G401 (cell line): ENCODE measurements around the gene COL23A1. TPM values are rescaled to one million over a fixed set of nuclear protein-coding genes. Genes with fewer than 3 reads are reported as not detected.
"Not testable (repeated sequence)": the region's sequence is repeated elsewhere in the genome, so short reads cannot be mapped to it uniquely, and the experiment has no call there.

Experiments
- DNase-seq: peaks from one replicate; pipeline ENCODE4 v3.0.0-alpha.2; 2015; ENCODE audit warnings: low spot score
- in situ Hi-C: cut with HindIII; loops from 2 replicates; pipeline ENCODE4 v1.10.0; 2016; ENCODE audit warnings: low sequenced_read_pairs, mixed read lengths
- total RNA-seq: library from RNA; depleted of rRNA; stranded (reverse); fragments of >200 nt; shearing (Covaris generic); gene quantifications from 2 replicates; pipeline ENCODE4 v1.2.3, GENCODE V29; 2014

The COL23A1 gene
- total RNA-seq, 1 experiment from 2014 or later, result not detected

DNA sequence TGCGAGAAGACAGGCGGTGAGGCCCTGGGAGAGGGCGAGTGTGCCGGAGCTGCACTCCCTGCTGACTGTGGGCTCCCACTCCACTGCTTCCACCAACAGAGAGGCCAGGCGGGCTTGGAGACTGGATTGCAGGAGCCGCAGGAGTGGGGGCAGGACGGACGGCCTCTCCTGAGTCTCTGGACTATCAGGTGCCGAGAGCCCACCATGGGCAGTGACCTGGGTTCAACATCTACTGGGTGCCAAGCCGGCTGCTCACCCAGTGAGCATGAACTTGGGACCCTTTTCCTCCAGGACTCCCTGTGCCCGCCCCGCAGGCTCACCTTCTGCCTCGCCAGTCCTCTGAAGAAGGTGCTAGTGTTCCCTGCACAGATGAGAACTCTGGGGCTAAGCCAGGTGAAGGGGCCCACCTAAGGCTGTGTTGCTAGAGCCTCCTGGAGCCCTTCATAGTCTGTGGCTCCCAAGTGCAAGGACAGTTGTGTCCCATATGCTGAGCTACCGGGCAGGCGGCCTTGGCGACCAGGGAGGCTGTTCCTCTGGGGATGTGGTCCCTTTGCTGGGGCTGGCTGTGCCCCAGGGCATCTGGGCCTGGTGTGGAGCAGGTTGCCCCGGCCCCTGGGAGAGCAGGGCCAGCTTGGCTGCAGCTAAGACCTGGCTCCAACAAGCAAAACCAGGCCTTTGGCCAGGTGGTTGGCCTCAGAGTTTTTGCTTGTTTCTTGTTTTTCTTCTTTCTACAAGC is 279.9 kb downstream of the COL23A1 start:
- in situ Hi-C loops, result no loop called here
- no peak for DNase-seq

DNA sequence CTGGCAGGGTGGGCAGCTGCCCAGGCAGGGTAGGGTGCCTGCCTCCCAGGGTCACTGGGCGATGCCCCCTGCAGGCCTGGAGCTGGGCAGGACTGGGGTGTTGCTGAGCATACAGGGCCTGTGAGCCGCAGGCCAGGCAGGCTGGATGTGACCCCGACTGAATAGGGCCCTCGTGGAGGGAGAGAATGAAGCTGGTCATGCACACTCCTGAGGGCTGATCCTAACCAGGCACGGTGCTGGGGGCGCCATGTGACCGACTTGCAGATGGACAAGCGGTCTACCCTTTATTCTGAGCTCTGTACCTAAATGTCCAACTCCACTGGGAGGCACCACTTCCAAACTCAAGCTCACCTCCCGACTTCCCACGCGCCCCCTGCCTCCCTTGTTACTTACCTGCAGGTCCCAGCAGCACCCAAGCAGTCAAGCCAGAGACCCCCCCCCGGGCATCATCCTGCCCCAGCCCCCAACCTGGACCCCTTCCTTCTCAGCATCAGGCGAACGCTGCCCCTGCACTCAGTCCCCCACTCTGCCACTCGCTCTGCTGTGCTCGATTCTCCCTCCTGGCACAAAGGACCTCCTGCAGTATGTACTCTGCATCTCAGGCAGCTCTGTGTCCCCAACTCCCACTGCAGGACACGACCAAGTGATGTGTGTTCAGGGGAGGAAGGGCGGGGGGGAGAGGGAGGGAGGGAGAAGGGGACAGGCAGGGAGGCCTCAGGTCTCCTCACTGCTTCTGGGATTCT is 280.8 kb downstream of the COL23A1 start:
- in situ Hi-C loops, result no loop called here
- DNase-seq, result peak; percentile 22

DNA sequence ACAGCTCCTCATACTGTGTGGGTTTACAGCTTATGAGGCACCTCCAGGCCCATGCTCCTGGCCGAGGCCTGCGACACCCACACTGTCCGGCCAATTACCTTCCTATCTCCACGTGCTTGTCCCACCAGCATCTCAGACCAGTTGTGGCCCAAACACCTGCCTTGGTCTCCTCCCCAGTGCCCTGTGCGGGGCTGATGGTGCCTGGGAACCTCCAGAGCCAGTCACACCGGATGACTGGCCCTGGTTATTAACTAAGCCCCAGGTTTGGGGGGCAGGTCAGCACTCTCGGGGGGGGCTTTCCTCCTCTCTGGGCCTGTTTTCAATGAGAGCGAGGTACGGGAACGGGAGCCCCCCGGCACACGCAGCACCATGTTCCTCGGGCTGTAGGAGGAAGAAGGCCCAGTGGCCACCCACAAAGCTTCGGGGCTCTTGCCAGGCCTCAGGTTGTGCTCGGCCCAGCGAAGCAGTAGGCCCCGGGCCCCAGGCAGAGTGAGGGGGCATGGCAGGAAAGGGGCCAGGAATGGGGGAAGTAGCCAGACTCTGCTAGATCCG is 281.6 kb downstream of the COL23A1 start:
- in situ Hi-C loops, result no loop called here
- no peak for DNase-seq

DNA sequence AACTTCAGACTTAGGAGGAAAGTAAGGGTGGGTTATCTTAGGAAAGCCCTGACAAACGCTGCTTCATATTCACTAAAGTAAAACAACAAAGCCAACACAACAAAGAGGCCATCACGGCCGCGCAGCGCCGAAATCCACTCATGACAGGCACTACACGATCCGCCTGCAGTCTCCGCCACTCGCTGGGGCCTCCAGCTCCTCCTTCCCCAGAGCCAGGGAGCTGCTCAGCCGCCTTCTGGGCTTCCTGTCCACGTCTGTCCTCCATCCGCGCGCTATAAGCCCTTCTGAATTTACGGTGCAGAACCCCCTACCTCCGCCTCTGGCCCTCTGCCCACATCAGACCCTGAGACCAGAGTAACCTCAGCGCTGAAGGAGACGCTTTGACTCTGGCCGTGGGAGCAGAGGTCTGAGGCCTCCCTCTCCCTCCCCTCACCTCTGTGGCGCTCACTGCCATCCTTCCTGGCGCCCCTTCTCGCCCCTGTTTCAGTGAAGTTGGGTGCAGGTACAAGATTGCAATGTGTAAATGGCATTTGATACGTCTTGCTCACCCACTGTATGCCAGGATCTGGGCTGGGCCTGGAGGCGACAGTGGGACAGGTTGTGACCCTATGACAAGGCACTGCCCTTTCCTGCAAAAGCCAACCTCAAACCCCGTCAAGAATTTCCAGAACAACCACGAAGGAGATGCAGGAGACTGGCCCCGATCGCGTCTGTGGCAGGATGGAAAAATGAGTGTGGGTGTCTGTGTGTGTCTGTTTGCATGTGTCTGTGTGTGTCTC is 282.7 kb downstream of the COL23A1 start:
- DNase-seq, result no peak
- in situ Hi-C loops, result no loop called here

DNA sequence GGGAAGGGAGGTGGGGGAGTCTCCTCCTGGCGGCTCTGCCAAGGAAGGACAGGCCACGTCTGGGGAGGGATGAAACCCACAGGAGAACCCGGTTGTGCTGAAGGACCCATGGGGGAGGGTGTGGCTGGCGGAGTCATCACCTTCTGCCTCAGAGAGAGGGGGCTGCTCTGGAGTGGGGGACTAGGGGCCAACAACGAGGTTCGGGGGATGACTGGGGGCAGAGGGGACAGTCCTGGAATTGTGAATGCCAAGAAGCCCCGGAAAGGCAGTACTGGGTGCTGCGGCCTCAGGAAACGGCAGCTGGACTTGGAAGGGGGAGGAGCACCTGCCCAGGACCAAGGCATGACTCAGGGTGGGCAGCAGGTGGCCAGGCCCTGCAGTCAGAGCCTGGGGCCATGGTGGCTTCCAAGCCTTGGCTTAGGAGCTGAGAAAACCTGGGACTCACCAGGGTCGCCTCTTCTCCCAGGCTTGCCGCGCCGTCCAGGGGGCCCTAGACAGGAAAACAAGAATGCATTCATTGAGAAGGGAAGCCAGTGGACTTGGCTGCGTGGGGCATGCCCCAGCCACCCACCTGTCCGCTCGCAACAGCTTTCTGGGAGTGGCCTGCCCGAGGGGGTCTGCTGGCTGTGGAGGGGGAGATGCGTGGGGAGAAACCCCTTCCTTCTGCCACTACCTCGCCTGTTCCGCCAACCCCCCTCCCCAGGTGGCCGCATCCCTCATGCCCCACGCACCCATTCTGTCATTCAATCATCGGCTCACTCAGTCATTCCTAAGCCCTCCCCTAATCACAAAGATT is 283.6 kb downstream of the COL23A1 start:
- in situ Hi-C loops, result no loop called here
- DNase-seq, result no peak

DNA sequence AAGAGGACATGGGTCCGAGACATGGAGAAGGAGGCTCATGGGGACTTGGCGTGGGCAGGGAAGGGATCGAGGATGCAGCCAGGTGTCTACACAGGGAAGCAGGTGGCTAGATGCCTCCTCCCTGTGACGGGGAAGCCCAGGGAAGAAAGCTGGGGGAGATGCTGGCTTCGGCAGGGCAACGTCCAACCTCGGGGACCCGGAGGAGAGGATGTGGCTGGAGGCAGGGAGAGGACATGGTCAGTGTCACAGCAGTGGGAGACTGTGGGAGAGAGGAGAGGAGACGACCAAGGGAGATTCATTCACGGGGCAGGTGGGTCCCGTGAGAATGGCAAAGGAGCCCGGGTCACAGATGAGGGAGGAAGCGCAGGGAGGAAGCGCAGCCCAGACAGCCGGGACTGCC is 284.4 kb downstream of the COL23A1 start:
- DNase-seq, result no peak
- in situ Hi-C loops, result no loop called here

DNA sequence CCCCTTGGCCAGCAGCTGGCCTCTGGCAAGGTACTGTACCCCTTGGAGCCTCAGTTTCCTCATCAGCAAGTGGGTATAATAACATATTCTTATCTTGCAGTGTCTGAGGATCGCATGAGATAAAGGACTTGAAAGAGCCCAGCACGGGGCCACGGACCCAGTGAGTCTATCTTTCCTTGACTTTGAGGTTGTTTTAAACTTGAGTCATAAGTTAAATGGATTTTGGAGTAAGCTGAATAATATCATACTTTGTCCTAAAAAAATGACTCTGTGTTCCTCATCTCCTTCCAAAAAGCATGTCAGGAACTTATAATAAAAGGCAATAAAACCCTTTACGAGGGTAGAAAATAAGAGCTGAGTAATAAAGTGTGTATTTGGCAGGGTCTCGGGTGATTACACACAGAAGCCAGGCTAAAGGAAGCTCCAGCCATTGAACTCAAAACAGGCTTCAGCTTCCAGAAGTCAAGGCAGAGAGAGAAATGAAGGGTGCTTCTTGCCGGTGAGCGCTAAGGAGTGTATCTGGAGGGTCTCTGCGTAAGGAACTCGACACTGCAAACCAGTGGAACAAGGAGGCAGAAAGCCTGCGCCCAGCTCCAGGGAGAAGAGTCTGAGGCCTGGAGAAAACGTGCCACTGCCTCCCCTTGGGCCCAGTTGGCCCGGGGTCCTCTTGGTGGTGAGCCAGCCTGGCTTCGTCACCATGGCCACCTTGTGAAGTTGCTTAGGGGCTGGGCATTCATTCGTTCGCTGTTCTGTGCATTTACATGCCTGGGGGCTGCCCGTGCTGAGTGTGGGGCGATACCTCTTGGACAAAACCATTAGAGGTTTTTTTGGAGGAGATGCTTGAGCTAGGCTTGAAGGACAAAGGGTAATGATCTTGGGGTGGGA is 285.2 kb downstream of the COL23A1 start:
- no peak for DNase-seq
- in situ Hi-C loops, result no loop called here

DNA sequence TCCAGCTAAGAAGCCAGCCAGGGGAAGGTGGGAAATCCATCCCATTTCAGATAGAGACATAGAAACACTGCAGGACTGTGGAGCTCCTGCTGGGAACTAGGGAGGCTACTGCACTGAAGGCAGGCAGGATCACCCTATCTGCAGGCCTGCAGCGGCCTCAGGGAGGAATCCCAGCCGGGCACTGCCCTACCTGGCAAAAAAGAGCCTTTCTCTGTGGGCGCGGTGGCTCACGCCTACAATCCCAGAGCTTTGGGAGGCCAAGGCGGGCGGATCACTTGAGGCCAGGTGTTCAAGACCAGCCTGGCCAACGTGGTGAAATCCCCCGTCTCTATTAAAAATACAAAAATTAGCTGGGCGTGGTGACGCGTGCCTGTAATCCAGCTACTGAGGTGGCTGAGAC is 286.2 kb downstream of the COL23A1 start:
- no peak for DNase-seq
- in situ Hi-C loops, result no loop called here

DNA sequence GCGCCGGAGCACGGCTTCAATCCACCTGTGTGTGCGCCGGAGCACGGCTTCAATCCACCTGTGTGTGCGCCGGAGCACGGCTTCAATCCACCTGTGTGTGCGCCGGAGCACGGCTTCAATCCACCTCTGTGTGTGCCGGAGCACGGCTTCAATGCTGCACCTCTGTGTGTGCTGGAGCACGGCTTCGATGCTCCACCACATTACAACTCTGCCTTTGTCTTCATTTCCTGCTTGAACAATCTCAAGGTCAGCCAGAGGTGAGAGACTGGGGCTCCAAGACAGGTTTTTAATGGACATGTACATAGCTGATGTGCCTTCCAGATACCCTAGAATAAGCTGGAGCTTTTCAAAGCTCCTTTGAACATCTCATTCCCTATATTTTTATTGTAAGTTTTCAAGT is 287.9 kb downstream of the COL23A1 start:
- DNase-seq, in situ Hi-C loops: not testable (repeated sequence)

DNA sequence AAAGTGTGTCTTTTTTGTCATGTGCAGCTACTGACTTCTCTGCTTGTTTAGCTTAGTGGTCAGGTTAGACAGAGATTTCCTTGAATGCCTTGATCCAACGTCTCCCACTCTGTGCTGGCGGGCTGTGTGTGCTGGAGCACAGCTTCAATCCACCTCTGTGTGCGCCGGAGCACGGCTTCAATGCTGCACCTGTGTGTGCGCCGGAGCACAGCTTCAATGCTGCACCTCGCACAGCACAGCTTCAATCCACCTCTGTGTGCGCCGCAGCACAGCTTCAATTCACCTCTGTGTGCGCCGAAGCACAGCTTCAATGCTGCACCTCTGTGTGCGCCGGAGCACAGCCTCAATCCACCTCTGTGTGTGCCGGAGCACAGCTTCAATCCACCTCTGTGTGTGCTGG is 288.6 kb downstream of the COL23A1 start:
- no peak for DNase-seq
- in situ Hi-C loops, result no loop called here

DNA sequence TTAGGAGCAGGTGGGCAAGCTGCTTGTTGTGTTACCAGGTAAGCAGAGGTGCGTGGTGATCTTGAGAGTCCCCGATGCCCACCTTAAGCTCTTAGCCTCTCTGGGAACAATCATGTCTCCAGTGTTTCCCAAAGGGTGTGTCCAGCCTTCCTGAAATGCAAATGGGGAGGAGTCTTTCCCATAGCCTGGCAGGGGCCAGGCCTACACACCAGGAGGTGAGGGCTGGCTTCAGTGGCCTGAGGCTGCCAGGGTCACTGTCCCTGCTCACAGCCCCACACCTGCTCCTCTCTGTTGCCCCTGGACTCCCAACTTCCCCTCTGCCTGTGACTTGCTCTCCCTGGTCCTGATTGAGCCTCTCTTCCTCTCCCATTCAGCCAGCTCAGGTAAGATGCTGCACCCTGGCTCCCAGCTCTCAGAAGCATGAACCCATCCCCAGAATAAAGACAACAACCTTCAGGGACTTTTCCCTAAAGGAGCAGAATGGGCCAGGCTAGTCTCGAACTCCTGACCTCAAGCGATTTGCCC is 291.8 kb downstream of the COL23A1 start:
- in situ Hi-C loops, result no loop called here
- DNase-seq, result no peak

DNA sequence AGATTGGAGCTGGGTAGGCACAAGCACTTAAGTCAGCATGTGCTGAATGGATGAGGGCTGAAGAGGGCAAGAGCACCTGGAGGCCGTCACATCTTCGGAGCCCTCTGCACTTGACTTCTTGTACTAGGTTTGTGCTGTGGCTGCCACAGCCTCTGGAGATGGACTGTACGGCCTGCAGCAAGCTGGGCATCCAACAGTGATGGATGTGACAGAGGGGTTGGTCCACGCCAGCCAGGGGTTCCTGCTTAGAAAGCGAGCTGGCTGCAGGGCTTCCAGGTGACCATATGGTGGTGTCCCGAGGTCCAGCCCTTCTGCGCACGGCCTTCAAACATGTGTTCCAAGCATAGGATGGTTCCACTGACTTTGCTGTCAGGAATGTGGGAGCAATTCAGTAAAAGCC is 292.4 kb downstream of the COL23A1 start:
- in situ Hi-C loops, result no loop called here
- DNase-seq, result no peak

DNA sequence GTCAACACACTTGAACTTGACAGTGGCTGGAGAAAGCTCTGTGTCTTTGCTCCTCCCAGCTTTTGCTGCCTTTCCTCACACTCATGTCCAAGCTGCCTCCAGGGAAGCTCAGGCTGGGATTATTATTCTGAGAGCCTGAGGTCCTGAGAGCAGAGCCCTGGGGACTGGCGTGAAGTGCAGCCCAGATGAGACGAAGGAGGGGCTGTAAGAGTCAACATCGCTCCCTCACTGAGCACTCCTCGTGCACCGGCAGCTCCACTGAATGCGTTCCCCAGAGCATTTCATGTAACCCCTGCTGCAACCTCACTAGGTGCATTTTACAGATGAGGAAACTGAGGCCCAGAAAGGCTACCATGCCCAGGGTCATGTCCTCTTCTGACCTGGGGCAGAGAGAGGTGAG is 294.1 kb downstream of the COL23A1 start:
- in situ Hi-C loops, result no loop called here
- no peak for DNase-seq

DNA sequence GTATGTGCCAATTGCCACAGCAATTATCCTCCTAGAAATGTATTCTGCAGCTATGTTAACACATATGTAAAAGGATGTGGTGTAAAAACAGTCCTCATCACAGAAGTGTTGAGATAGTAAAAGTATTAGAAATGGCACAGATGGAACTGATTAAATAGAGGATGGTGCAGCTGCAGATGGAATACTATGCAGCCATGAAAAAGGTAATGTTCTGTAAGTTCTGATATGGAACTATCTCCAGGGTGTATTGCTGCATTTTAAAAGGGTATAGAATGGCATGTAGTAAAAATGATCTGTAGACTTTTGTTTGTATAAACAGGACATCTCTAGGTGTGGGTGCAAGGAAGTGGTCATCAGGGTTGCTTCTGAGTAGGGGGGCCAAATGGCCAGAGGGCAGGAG is 294.6 kb downstream of the COL23A1 start:
- in situ Hi-C loops, result no loop called here
- DNase-seq, result no peak

DNA sequence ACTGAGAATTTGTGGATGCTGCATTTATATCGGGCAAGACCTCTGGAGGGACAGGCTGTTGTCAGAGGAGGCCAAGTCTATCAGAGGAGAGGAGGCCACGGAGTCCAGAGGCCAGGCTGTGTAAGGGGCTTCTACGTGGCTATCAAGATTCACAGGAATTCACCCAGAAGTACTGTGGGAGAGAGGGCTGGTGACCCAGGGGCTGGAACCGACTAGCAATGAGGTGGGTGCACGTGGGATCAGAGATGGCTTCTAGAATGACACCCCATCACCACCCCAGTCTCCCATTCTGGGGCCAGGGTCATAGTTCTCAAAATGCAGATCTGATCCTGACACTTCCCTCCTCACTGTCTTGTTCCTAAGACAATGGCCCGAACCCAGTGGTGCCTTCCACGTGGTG is 296.4 kb downstream of the COL23A1 start:
- in situ Hi-C loops, result no loop called here
- no peak for DNase-seq

DNA sequence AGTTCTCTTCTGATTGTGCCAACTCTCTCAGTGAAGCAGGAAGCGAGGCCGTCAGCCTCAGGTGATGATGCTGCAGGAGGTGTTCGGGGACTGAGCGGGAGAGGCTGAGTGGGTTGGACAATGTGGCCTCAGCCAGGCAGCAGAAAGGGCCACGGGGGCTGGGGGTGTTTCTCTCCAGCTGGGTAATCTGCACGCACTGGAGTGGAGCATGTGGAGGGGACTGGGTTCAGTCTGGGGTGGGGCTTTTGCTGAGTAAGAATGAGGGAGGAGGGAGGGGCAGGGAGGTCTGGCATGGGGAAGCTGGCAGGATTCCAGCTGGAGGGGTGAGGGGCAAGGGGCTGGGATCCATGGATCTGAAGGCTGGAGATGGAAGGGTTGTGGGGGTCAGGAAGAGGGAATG is 296.8 kb downstream of the COL23A1 start:
- in situ Hi-C loops, result no loop called here

DNA sequence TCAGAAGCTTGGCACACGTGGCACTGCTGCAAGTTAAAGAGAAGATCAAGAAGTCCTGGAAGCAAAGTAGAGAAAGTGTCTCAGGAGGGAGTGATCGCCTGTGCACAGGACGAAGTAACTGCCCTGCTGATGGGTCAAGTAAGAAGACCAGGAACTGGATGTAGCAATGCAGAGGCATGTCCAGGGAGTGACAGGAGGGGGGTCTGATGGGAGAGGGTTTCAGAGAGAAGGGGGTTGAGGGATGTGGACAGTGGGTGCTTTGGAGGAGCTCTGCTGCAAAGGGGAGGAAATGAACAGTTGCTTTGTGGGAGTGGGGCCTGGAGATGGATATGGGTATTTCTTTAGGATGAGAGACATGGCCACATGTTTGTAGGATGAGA is 297.4 kb downstream of the COL23A1 start:
- in situ Hi-C loops, result no loop called here

More for the DNA sequence above, 296.8 kb downstream of the COL23A1 start:
- no peak for DNase-seq

More for the DNA sequence above, 297.4 kb downstream of the COL23A1 start:
- no peak for DNase-seq
